Panc1 (cell line): ENCODE data around the gene MGME1. TPM values are rescaled to one million over a fixed set of nuclear protein-coding genes. Genes with fewer than 3 reads are reported as not detected.

Source experiments
- ATAC-seq: fragments of 200-7000 bp; cut with Tn5 transposase; 2 replicates; pipeline ENCODE4 v1.9.1; 2020; ENCODE audit warnings: mild to moderate bottlenecking, moderate library complexity
- BruUV-seq: library from RNA; stranded (reverse); fragments of 400-500 nt; replicated peaks from 2 replicates; lab custom pipeline; 2021; lab: Mats Ljungman, UMichigan
- CTCF ChIA-PET: fragments of 300-600 bp; sonication (Branson Sonifier 250); formaldehyde crosslinking; loops from one replicate; lab custom pipeline; 2022; ENCODE audit warnings: antibody characterized with exemption; lab: Charles Lee
- POLR2A ChIA-PET: fragments of 300-600 bp; sonication (Branson Sonifier 250); formaldehyde crosslinking; loops from one replicate; lab custom pipeline; 2022; ENCODE audit warnings: antibody characterized with exemption; lab: Charles Lee
- DNase-seq: peaks from one replicate; pipeline ENCODE4 v3.0.0-alpha.2; 2010; ENCODE audit warnings: low read depth, low spot score
- H3K27ac ChIP-seq: 2 replicates; pipeline ENCODE4 v1.5.1; 2011; ENCODE audit warnings: mild to moderate bottlenecking, low read length, inconsistent platforms
- H3K27me3 ChIP-seq: fragments of 200-500 bp; sonication (Bioruptor generic); 2 replicates; pipeline ENCODE4 v1.6.0; 2014; ENCODE audit warnings: low read length, inconsistent platforms; ENCODE audit not compliant: control insufficient read depth, insufficient read depth
- H3K36me3 ChIP-seq: fragments of 200-500 bp; sonication (Bioruptor generic); 2 replicates; pipeline ENCODE4 v1.5.1; 2014; ENCODE audit warnings: inconsistent platforms, mild to moderate bottlenecking, low read length, moderate library complexity; ENCODE audit not compliant: control insufficient read depth, insufficient read depth
- H3K4me1 ChIP-seq: 2 replicates; pipeline ENCODE4 v1.5.1; 2011; ENCODE audit warnings: inconsistent platforms, mild to moderate bottlenecking, low read length, moderate library complexity; ENCODE audit not compliant: control insufficient read depth, insufficient read depth
- H3K4me3 ChIP-seq, 2 experiments: 2 replicates each; pipeline ENCODE4 v1.5.1; 2011 to 2012; ENCODE audit warnings: low read depth in 2 of 2, low read length in 2 of 2, mild to moderate bottlenecking in 2 of 2, inconsistent platforms in 1 of 2, moderate library complexity in 1 of 2
- H3K9me3 ChIP-seq: fragments of 200-500 bp; sonication (Bioruptor generic); 2 replicates; pipeline ENCODE4 v1.5.1; 2014; ENCODE audit warnings: low read depth, mild to moderate bottlenecking, inconsistent platforms, low read length, moderate library complexity; ENCODE audit not compliant: control insufficient read depth, insufficient read depth
- POLR2AphosphoS5 ChIP-seq: IDR thresholded peaks from 2 replicates; pipeline ENCODE4 v1.6.1; 2012; ENCODE audit warnings: mild to moderate bottlenecking, low read depth, low read length, moderate library complexity
- SIN3A ChIP-seq: IDR thresholded peaks from 2 replicates; pipeline ENCODE4 v1.6.1; 2012; ENCODE audit warnings: low read depth, mild to moderate bottlenecking, low read length, moderate library complexity, borderline replicate concordance; ENCODE audit not compliant: insufficient read depth
- TCF7L2 ChIP-seq: IDR thresholded peaks from 2 replicates; pipeline ENCODE4 v1.6.1; 2011; ENCODE audit warnings: mild to moderate bottlenecking, low read depth, low read length, inconsistent platforms
- in situ Hi-C: cut with HindIII; loops from 2 replicates; pipeline ENCODE4 v1.10.0; 2016; ENCODE audit warnings: low sequenced_read_pairs, low pct_unique_long_range_greater_than_20kb
- intact Hi-C: fragments of 100-400 bp; cut with micrococcal nuclease; formaldehyde crosslinking; loops from one replicate; pipeline ENCODE4 v1.10.0; 2022; ENCODE audit not compliant: unreplicated experiment
- total RNA-seq: library from RNA; stranded (reverse); gene quantifications from one replicate; pipeline ENCODE4 v1.2.1, GENCODE V29; 2021; ENCODE audit not compliant: unreplicated experiment
- TF ChIP-seq, protein P1 (sequence below): fragments of 450-650 bp; IDR thresholded peaks from 2 replicates; pipeline ENCODE4 v1.5.1; 2017; ENCODE audit warnings: mild to moderate bottlenecking
- TF ChIP-seq, protein P2 (sequence below), 2 experiments: IDR thresholded peaks; 2 replicates each; pipeline ENCODE4 v1.6.1; 2011 to 2012; ENCODE audit warnings: low read depth in 2 of 2, control low read depth in 1 of 2, low read length in 1 of 2, mild to moderate bottlenecking in 1 of 2, moderate library complexity in 1 of 2; ENCODE audit not compliant: insufficient read depth in 1 of 2

MGME1 gene
- total RNA-seq, 1 experiment from 2014 or later, result 27.0 TPM

DNA sequence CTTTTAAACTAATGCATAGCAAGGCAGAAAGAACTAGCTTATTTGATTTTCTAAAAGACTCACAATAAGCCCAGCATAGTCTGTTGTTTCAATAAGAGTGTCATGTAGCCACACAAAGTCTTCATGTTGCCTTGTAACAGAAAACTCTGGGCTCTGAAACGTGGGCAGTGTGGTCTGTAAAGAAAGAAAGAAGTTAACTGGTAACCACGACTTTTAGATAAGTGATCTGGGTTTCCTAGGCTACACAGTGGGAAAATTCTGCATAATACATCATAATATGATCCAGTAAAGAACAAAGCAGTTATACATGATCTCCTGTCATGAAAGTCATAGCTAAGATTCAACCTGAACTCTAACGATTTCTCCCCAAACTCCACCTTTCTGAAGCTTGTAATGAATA, 13.5 kb upstream of the MGME1 start:
- BruUV-seq, result no TSS peak
- H3K27me3 ChIP-seq, result no peaks in the 10 kb centered on the region
- no peak overlapping the region for H3K4me3 ChIP-seq
- ChIA-PET POLR2A (no interaction called here), CTCF (no interaction called here)
- peaks cover 50% of the 10 kb centered on the region for H3K36me3 ChIP-seq
- intact Hi-C loops (no loop called here), in situ Hi-C loops (no loop called here)
- TF ChIP-seq POLR2AphosphoS5 (no peak), SIN3A (no peak), TCF7L2 (no peak)
- TF ChIP-seq, protein P1, sequence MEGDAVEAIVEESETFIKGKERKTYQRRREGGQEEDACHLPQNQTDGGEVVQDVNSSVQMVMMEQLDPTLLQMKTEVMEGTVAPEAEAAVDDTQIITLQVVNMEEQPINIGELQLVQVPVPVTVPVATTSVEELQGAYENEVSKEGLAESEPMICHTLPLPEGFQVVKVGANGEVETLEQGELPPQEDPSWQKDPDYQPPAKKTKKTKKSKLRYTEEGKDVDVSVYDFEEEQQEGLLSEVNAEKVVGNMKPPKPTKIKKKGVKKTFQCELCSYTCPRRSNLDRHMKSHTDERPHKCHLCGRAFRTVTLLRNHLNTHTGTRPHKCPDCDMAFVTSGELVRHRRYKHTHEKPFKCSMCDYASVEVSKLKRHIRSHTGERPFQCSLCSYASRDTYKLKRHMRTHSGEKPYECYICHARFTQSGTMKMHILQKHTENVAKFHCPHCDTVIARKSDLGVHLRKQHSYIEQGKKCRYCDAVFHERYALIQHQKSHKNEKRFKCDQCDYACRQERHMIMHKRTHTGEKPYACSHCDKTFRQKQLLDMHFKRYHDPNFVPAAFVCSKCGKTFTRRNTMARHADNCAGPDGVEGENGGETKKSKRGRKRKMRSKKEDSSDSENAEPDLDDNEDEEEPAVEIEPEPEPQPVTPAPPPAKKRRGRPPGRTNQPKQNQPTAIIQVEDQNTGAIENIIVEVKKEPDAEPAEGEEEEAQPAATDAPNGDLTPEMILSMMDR, result no peak
- TF ChIP-seq, protein P2, sequence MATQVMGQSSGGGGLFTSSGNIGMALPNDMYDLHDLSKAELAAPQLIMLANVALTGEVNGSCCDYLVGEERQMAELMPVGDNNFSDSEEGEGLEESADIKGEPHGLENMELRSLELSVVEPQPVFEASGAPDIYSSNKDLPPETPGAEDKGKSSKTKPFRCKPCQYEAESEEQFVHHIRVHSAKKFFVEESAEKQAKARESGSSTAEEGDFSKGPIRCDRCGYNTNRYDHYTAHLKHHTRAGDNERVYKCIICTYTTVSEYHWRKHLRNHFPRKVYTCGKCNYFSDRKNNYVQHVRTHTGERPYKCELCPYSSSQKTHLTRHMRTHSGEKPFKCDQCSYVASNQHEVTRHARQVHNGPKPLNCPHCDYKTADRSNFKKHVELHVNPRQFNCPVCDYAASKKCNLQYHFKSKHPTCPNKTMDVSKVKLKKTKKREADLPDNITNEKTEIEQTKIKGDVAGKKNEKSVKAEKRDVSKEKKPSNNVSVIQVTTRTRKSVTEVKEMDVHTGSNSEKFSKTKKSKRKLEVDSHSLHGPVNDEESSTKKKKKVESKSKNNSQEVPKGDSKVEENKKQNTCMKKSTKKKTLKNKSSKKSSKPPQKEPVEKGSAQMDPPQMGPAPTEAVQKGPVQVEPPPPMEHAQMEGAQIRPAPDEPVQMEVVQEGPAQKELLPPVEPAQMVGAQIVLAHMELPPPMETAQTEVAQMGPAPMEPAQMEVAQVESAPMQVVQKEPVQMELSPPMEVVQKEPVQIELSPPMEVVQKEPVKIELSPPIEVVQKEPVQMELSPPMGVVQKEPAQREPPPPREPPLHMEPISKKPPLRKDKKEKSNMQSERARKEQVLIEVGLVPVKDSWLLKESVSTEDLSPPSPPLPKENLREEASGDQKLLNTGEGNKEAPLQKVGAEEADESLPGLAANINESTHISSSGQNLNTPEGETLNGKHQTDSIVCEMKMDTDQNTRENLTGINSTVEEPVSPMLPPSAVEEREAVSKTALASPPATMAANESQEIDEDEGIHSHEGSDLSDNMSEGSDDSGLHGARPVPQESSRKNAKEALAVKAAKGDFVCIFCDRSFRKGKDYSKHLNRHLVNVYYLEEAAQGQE (IDR thresholded peaks at IDR 0.05; ENCODE audit: insufficient read depth in 1 of 2, low read depth in 2 of 2, low read length in 1 of 2), result no peak
- no peaks in the 10 kb centered on the region for H3K9me3 ChIP-seq
- no peak for DNase-seq
- H3K4me1 ChIP-seq, result peaks cover 28% of the 10 kb centered on the region
- H3K27ac ChIP-seq, result no peak overlapping the region
- no peak for ATAC-seq

DNA sequence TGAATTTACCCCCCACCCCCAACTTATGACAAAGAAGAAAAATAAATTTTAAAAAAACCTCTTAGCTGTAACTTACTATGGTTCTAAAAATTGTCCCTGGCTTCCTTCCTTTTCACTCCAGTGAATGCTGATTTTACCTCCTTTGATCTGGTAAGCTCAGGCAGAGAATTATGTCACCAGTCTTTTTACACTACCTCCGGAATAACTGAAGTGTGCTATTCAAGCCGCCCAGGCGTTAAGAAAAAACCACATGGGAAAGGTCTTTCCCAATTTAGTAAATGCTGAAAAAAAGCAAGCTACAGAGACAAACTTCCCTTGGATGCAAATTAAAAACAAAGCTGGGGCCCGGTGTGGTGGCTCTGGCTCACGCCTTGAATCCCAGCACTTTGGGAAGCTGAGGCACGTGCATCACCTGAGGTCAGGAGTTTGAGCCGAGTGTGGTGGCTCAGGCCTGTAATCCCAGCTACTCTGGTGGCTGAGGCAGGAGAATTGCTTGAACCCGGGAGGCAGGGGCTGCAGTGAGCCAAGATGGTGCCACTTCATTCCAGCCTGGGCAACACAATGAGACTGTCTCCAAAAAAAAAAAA, 12.6 kb upstream of the MGME1 start:
- Histone ChIP-seq H3K27me3 (no peaks in the 10 kb centered on the region), H3K9me3 (no peaks in the 10 kb centered on the region), H3K4me1 (peaks cover 36% of the 10 kb centered on the region), H3K36me3 (peaks cover 42% of the 10 kb centered on the region), H3K27ac (no peak overlapping the region), H3K4me3 (no peak overlapping the region)
- DNase-seq (no peak), ATAC-seq (no peak)
- intact Hi-C loops (no loop called here), in situ Hi-C loops (no loop called here)
- CTCF ChIA-PET, result interaction anchor here (0.7 kb wide), 1 partner anchor 219 kb away, joined by 16 read pairs; no protein-coding TSS in a partner anchor
- TF ChIP-seq POLR2AphosphoS5, result no peak
- TF ChIP-seq, protein P2 (IDR thresholded peaks at IDR 0.05; ENCODE audit: insufficient read depth in 1 of 2, low read depth in 2 of 2, low read length in 1 of 2), result no peak
- TF ChIP-seq, protein P1, result no peak
- no peak for TF ChIP-seq TCF7L2
- TF ChIP-seq SIN3A, result no peak
- no TSS peak for BruUV-seq
- POLR2A ChIA-PET, result interaction anchor here (0.6 kb wide), 2 partner anchors 75 to 981 kb away, joined by 11 to 13 read pairs; no protein-coding TSS in a partner anchor
